Thoracic aorta endothelial cell (primary cell): Measurements from ENCODE around the gene FAM241A. TPM values are rescaled to one million over a fixed set of nuclear protein-coding genes. Genes with fewer than 3 reads are reported as not detected.

ENCODE experiments used
- total RNA-seq: library from RNA; depleted of rRNA; stranded (reverse); fragments of >200 nt; gene quantifications from 2 replicates; pipeline ENCODE4 v1.2.3, GENCODE V29; 2012

FAM241A gene
- total RNA-seq: 31.0 and 36.8 TPM in 2 replicates

GRCh38 chr4:112145326-112145789 is at the start of gene FAM241A:
Gene FAM241A, plus strand, starts transcription at chr4:112145454. Its CDS starts 127 bp downstream, at chr4:112145581.

GRCh38 chr4:112231779-112232713 is 86.8 kb downstream of the FAM241A start, which contains the start of gene AP1AR:
Gene AP1AR, plus strand, starts transcription at chr4:112231787. Its CDS starts 305 bp downstream, at chr4:112232092.

Other genes with a start within 250 kb of the FAM241A start
- 34.8 and 39.5 TPM in 2 replicates for gene AP1AR, start 86.3 kb downstream of the FAM241A start, total RNA-seq
- gene TIFA, start 140.4 kb downstream of the FAM241A start, total RNA-seq: 14.4 and 18.1 TPM in 2 replicates
- 8.4 and 16.2 TPM in 2 replicates for gene ALPK1, start 151.9 kb downstream of the FAM241A start, total RNA-seq